Measurements from ENCODE around the gene FAM200B.

DNA sequence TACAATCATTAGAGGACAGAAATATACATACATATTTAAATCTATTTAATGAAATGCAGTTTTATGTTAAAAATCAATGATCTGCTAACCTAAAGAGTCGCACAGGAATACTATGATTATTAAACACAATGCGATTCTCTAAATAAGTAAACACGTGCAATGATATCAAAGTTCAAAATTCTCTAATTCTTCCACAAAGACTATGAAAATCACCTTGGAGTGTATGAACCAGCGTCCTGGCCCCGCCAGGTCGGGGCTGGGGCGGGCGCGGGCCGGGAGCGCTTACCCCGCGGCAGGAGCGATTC is 608 bp upstream of the FAM200B start:
- TF ChIP-seq CTCF (IDR thresholded peaks at IDR 0.05) (no peak), POLR2A (IDR thresholded peaks at IDR 0.05) (no peak)
